Cardiac muscle cell (in vitro differentiated cells and primary cell): ENCODE results near the gene PDE6A. TPM values are rescaled to one million over a fixed set of nuclear protein-coding genes. Genes with fewer than 3 reads are reported as not detected.
A peak's percentile ranks its signal among the peaks of the same experiment; 100 is the strongest.
"Not testable (repeated sequence)": the region's sequence is repeated elsewhere in the genome, so short reads cannot be mapped to it uniquely, and the experiment has no call there.

Experiments
- DNase-seq, 2 donors: peaks; one replicate each; pipeline versions ENCODE4 v3.0.0 to v3.0.0-alpha.2; 2010 to 2017; ENCODE audit warnings: low read depth in 1 of 2, low spot score in 1 of 2
- H3K27ac ChIP-seq: fragments of 200-600 bp; sonication (generic); 2 replicates; pipeline ENCODE4 v1.5.1; 2016
- H3K27me3 ChIP-seq: fragments of 200-600 bp; sonication (generic); 2 replicates; pipeline ENCODE4 v1.6.0; 2016; ENCODE audit warnings: control low read depth
- H3K36me3 ChIP-seq: fragments of 200-600 bp; sonication (generic); 2 replicates; pipeline ENCODE4 v1.5.1; 2016; ENCODE audit warnings: control low read depth
- H3K4me1 ChIP-seq: fragments of 200-600 bp; sonication (generic); 2 replicates; pipeline ENCODE4 v1.8.1; 2017; ENCODE audit warnings: low read depth, mild to moderate bottlenecking, mixed run types
- H3K4me3 ChIP-seq: fragments of 200-600 bp; sonication (generic); 2 replicates; pipeline ENCODE4 v1.5.1; 2016; ENCODE audit warnings: mild to moderate bottlenecking
- H3K9me3 ChIP-seq: fragments of 200-600 bp; sonication (generic); 2 replicates; pipeline ENCODE4 v1.5.1; 2017; ENCODE audit warnings: low read depth, mild to moderate bottlenecking, control low read depth
- CTCF ChIP-seq: IDR thresholded peaks from 2 replicates; pipeline ENCODE4 v1.5.1; 2012; ENCODE audit warnings: low read depth, mild to moderate bottlenecking, low read length
- polyA plus RNA-seq: library from polyadenylated mRNA; unstranded; fragments of >200 nt; fragmentation: Nextera tagmentation; extraction: Ambion mirVana; gene quantifications from 2 replicates; pipeline ENCODE4 v1.2.1, GENCODE V29; 2016
- total RNA-seq: library from RNA; depleted of rRNA; stranded (reverse); fragments of >200 nt; gene quantifications from 2 replicates; pipeline ENCODE4 v1.2.3, GENCODE V29; 2016

PDE6A gene
- total and polyA plus RNA-seq, 2 experiments from 2014 or later = not detected

GRCh38 chr5:149883550-149883949 lies 61.0 kb downstream of the PDE6A start:
- Histone ChIP-seq H3K27me3 (no peaks in the 10 kb centered on the region), H3K36me3 (no peaks in the 10 kb centered on the region), H3K4me1 (peaks cover 9% of the 10 kb centered on the region), H3K27ac (no peak overlapping the region), H3K4me3 (no peak overlapping the region), H3K9me3 (no peaks in the 10 kb centered on the region)
- no peak for TF ChIP-seq CTCF
- no peak for DNase-seq

GRCh38 chr5:149882633-149883032 lies 62.0 kb downstream of the PDE6A start:
- H3K4me1 ChIP-seq = peaks cover 10% of the 10 kb centered on the region
- not testable (repeated sequence) for DNase-seq, H3K4me3 ChIP-seq, H3K9me3 ChIP-seq, H3K27ac ChIP-seq, H3K27me3 ChIP-seq, H3K36me3 ChIP-seq

GRCh38 chr5:149881874-149882273 lies 62.7 kb downstream of the PDE6A start:
- Histone ChIP-seq H3K9me3 (no peaks in the 10 kb centered on the region), H3K27ac (no peak overlapping the region), H3K27me3 (no peaks in the 10 kb centered on the region), H3K4me3 (no peak overlapping the region), H3K36me3 (no peaks in the 10 kb centered on the region), H3K4me1 (peaks cover 7% of the 10 kb centered on the region)
- DNase-seq = no peak
- TF ChIP-seq CTCF = no peak

GRCh38 chr5:149881069-149881622 lies 63.4 kb downstream of the PDE6A start:
- Histone ChIP-seq H3K4me3 (no peak overlapping the region), H3K27ac (no peak overlapping the region), H3K36me3 (no peaks in the 10 kb centered on the region), H3K9me3 (no peaks in the 10 kb centered on the region), H3K27me3 (no peaks in the 10 kb centered on the region), H3K4me1 (peaks cover 7% of the 10 kb centered on the region)
- TF ChIP-seq CTCF = no peak
- DNase-seq = no peak

- H3K36me3 ChIP-seq, H3K27me3 ChIP-seq, H3K27ac ChIP-seq, H3K9me3 ChIP-seq, H3K4me3 ChIP-seq, H3K4me1 ChIP-seq, DNase-seq: not testable (repeated sequence)
Measured at GRCh38 chr5:149879593-149879992, 65.0 kb downstream of the PDE6A start.

- peak in 1 of 2 donors; percentile 53 for DNase-seq
- Histone ChIP-seq H3K36me3 (no peaks in the 10 kb centered on the region), H3K27ac (no peak overlapping the region), H3K4me1 (peaks cover 7% of the 10 kb centered on the region), H3K9me3 (no peaks in the 10 kb centered on the region), H3K4me3 (no peak overlapping the region), H3K27me3 (no peaks in the 10 kb centered on the region)
- TF ChIP-seq CTCF = no peak
Measured at GRCh38 chr5:149878371-149878770, 66.2 kb downstream of the PDE6A start.

GRCh38 chr5:149873896-149874295 lies 70.7 kb downstream of the PDE6A start:
- DNase-seq = no peak
- no peaks in the 10 kb centered on the region for H3K27me3 ChIP-seq

More at GRCh38 chr5:149873896-149874295, 70.7 kb downstream of the PDE6A start:
- Histone ChIP-seq H3K4me1 (peaks cover 13% of the 10 kb centered on the region), H3K4me3 (no peak overlapping the region), H3K36me3 (no peaks in the 10 kb centered on the region), H3K27ac (no peak overlapping the region), H3K9me3 (no peaks in the 10 kb centered on the region)
- no peak for TF ChIP-seq CTCF
